ENCODE measurements around the gene RHOXF1. TPM values are rescaled to one million over a fixed set of nuclear protein-coding genes. Genes with fewer than 3 reads are reported as not detected.
"Not testable (repeated sequence)": the region's sequence is repeated elsewhere in the genome, so short reads cannot be mapped to it uniquely, and the experiment has no call there.

RHOXF1 gene
- 0.42 and 2.8 TPM in 2 replicates for total RNA-seq
- 1.7 and 2.0 TPM in 2 replicates for polyA plus RNA-seq

- no peak for DNase-seq (ENCODE audit: low read depth in 1 of 2, low spot score in 1 of 2)
- Histone ChIP-seq H3K9me3 (ENCODE audit: low read depth) (no peaks in the 10 kb centered on the region), H3K4me3 (no peak within 1 kb of the TSS), H3K27me3 (no peaks in the 10 kb centered on the region), H3K27ac (no peak within 1 kb of the TSS), H3K4me1 (ENCODE audit: low read depth) (no peaks in the 10 kb centered on the region), H3K36me3 (no peaks in the 10 kb centered on the region)
- no peak for TF ChIP-seq CTCF (IDR thresholded peaks at IDR 0.05; ENCODE audit: low read depth, low read length)
Measured at GRCh38 chrX:120115438-120115963, at the start of gene RHOXF1. RHOXF1 (minus strand) TSS chrX:120115913; CDS start chrX:120115862, 51 bp downstream.

- not testable (repeated sequence) for DNase-seq (ENCODE audit: low read depth in 1 of 2, low spot score in 1 of 2); H3K27ac ChIP-seq; H3K4me3 ChIP-seq; H3K9me3 ChIP-seq (ENCODE audit: low read depth); H3K4me1 ChIP-seq (ENCODE audit: low read depth); H3K36me3 ChIP-seq; H3K27me3 ChIP-seq
Measured at GRCh38 chrX:120159086-120159485, 43.4 kb upstream of the RHOXF1 start.

GRCh38 chrX:120158313-120158712 lies 42.6 kb upstream of the RHOXF1 start, which contains the start of gene RHOXF2:
RHOXF2 (plus strand) TSS chrX:120158613; CDS start chrX:120158751, 138 bp downstream.
- H3K27me3 ChIP-seq; H3K4me3 ChIP-seq; DNase-seq (ENCODE audit: low read depth in 1 of 2, low spot score in 1 of 2); H3K27ac ChIP-seq; H3K4me1 ChIP-seq (ENCODE audit: low read depth); H3K9me3 ChIP-seq (ENCODE audit: low read depth); H3K36me3 ChIP-seq: not testable (repeated sequence)

- H3K27me3 ChIP-seq; H3K4me1 ChIP-seq (ENCODE audit: low read depth); H3K9me3 ChIP-seq (ENCODE audit: low read depth); DNase-seq (ENCODE audit: low read depth in 1 of 2, low spot score in 1 of 2); H3K4me3 ChIP-seq; H3K27ac ChIP-seq; H3K36me3 ChIP-seq: not testable (repeated sequence)
Measured at GRCh38 chrX:120150109-120150744, 34.5 kb upstream of the RHOXF1 start.

- no peak for TF ChIP-seq CTCF (IDR thresholded peaks at IDR 0.05; ENCODE audit: low read depth, low read length)
- no peak overlapping the region for H3K4me3 ChIP-seq
- H3K4me1 ChIP-seq (ENCODE audit: low read depth) = no peaks in the 10 kb centered on the region
- no peaks in the 10 kb centered on the region for H3K36me3 ChIP-seq
- no peak overlapping the region for H3K27ac ChIP-seq
- H3K27me3 ChIP-seq = no peaks in the 10 kb centered on the region
- H3K9me3 ChIP-seq (ENCODE audit: low read depth) = no peaks in the 10 kb centered on the region
- DNase-seq (ENCODE audit: low read depth in 1 of 2, low spot score in 1 of 2) = no peak
Measured at GRCh38 chrX:120147537-120147936, 31.8 kb upstream of the RHOXF1 start.

- not testable (repeated sequence) for DNase-seq (ENCODE audit: low read depth in 1 of 2, low spot score in 1 of 2); H3K4me1 ChIP-seq (ENCODE audit: low read depth); H3K9me3 ChIP-seq (ENCODE audit: low read depth); H3K36me3 ChIP-seq; H3K27ac ChIP-seq; H3K4me3 ChIP-seq; H3K27me3 ChIP-seq
Measured at GRCh38 chrX:120146323-120146722, 30.6 kb upstream of the RHOXF1 start.

- no peak for TF ChIP-seq CTCF (IDR thresholded peaks at IDR 0.05; ENCODE audit: low read depth, low read length)
Measured at GRCh38 chrX:120145295-120145925, 29.7 kb upstream of the RHOXF1 start.

More at GRCh38 chrX:120145295-120145925, 29.7 kb upstream of the RHOXF1 start:
- Histone ChIP-seq H3K36me3 (no peaks in the 10 kb centered on the region), H3K27me3 (no peaks in the 10 kb centered on the region), H3K9me3 (ENCODE audit: low read depth) (no peaks in the 10 kb centered on the region), H3K27ac (no peak overlapping the region), H3K4me3 (no peak overlapping the region), H3K4me1 (ENCODE audit: low read depth) (no peaks in the 10 kb centered on the region)
- DNase-seq (ENCODE audit: low read depth in 1 of 2, low spot score in 1 of 2) = no peak
